Stimulated activated memory B cell treated with anti-CD40 and anti-IgM and Interleukin-4, amounts not matched to agents 10 μg/mL and 1 μg/mL and 100 μg/mL, for 72 hours (primary cell): ENCODE results near the gene CACNA2D3.

Experiments
- ATAC-seq: fragments of 150-1000 bp; cut with Tn5 transposase; 2 replicates; pipeline ENCODE4 v1.10.0; 2021
- H3K27ac Mint-ChIP-seq: one replicate; pipeline ENCODE4 v1.8.0; 2022; ENCODE audit warnings: mild to moderate bottlenecking, mixed read lengths
- H3K27me3 Mint-ChIP-seq: one replicate; pipeline ENCODE4 v1.8.0; 2022; ENCODE audit warnings: mixed read lengths
- H3K36me3 Mint-ChIP-seq: one replicate; pipeline ENCODE4 v1.8.0; 2022; ENCODE audit warnings: mixed read lengths
- H3K4me1 Mint-ChIP-seq: one replicate; pipeline ENCODE4 v1.8.0; 2022; ENCODE audit warnings: mixed read lengths
- H3K4me3 Mint-ChIP-seq: one replicate; pipeline ENCODE4 v1.8.0; 2022; ENCODE audit warnings: mild to moderate bottlenecking, moderate library complexity, mixed read lengths
- H3K9me3 Mint-ChIP-seq: one replicate; pipeline ENCODE4 v1.8.0; 2022; ENCODE audit warnings: mixed read lengths

The CACNA2D3 gene

GRCh38 chr3:54705730-54706129, 583.4 kb downstream of the CACNA2D3 start:
- Mint-ChIP-seq H3K27ac (no peak overlapping the region), H3K36me3 (no peaks in the 10 kb centered on the region), H3K4me3 (no peak overlapping the region)

GRCh38 chr3:54706738-54707137, 584.4 kb downstream of the CACNA2D3 start:
- Mint-ChIP-seq H3K4me1 (no peaks in the 10 kb centered on the region), H3K36me3 (no peaks in the 10 kb centered on the region), H3K4me3 (no peak overlapping the region), H3K27me3 (no peaks in the 10 kb centered on the region), H3K27ac (no peak overlapping the region), H3K9me3 (no peaks in the 10 kb centered on the region)
- no peak for ATAC-seq

More at GRCh38 chr3:54705730-54706129, 583.4 kb downstream of the CACNA2D3 start:
- ATAC-seq: no peak
- Mint-ChIP-seq H3K27me3 (no peaks in the 10 kb centered on the region), H3K4me1 (no peaks in the 10 kb centered on the region), H3K9me3 (no peaks in the 10 kb centered on the region)

GRCh38 chr3:54709785-54710184, 587.4 kb downstream of the CACNA2D3 start:
- no peaks in the 10 kb centered on the region for H3K27me3 Mint-ChIP-seq
- peaks cover 3% of the 10 kb centered on the region for H3K9me3 Mint-ChIP-seq
- no peak for ATAC-seq
- no peaks in the 10 kb centered on the region for H3K4me1 Mint-ChIP-seq
- H3K36me3 Mint-ChIP-seq: no peaks in the 10 kb centered on the region
- H3K4me3 Mint-ChIP-seq: no peak overlapping the region
- no peak overlapping the region for H3K27ac Mint-ChIP-seq

- H3K36me3 Mint-ChIP-seq: no peaks in the 10 kb centered on the region
- H3K4me3 Mint-ChIP-seq: no peak overlapping the region
- H3K27ac Mint-ChIP-seq: no peak overlapping the region
- no peaks in the 10 kb centered on the region for H3K27me3 Mint-ChIP-seq
- ATAC-seq: no peak
- peaks cover 8% of the 10 kb centered on the region for H3K9me3 Mint-ChIP-seq
- H3K4me1 Mint-ChIP-seq: no peaks in the 10 kb centered on the region
Measured at GRCh38 chr3:54710954-54711353, 588.6 kb downstream of the CACNA2D3 start.

- H3K36me3 Mint-ChIP-seq: no peaks in the 10 kb centered on the region
- no peaks in the 10 kb centered on the region for H3K4me1 Mint-ChIP-seq
- H3K9me3 Mint-ChIP-seq: peaks cover 8% of the 10 kb centered on the region
- no peaks in the 10 kb centered on the region for H3K27me3 Mint-ChIP-seq
- H3K27ac Mint-ChIP-seq: no peak overlapping the region
- H3K4me3 Mint-ChIP-seq: no peak overlapping the region
- ATAC-seq: no peak
Measured at GRCh38 chr3:54712539-54712938, 590.2 kb downstream of the CACNA2D3 start.

- Mint-ChIP-seq H3K27ac (no peak overlapping the region), H3K4me3 (no peak overlapping the region), H3K9me3 (peaks cover 8% of the 10 kb centered on the region), H3K27me3 (no peaks in the 10 kb centered on the region), H3K4me1 (no peaks in the 10 kb centered on the region), H3K36me3 (no peaks in the 10 kb centered on the region)
- ATAC-seq: no peak
Measured at GRCh38 chr3:54713031-54713430, 590.7 kb downstream of the CACNA2D3 start.

GRCh38 chr3:54713455-54713854, 591.1 kb downstream of the CACNA2D3 start:
- H3K4me3 Mint-ChIP-seq: no peak overlapping the region
- no peaks in the 10 kb centered on the region for H3K4me1 Mint-ChIP-seq
- ATAC-seq: no peak
- no peaks in the 10 kb centered on the region for H3K36me3 Mint-ChIP-seq
- H3K27ac Mint-ChIP-seq: no peak overlapping the region
- H3K9me3 Mint-ChIP-seq: peaks cover 8% of the 10 kb centered on the region
- H3K27me3 Mint-ChIP-seq: no peaks in the 10 kb centered on the region

- H3K9me3 Mint-ChIP-seq: peaks cover 8% of the 10 kb centered on the region
- no peaks in the 10 kb centered on the region for H3K4me1 Mint-ChIP-seq
- H3K4me3 Mint-ChIP-seq: no peak overlapping the region
- no peak for ATAC-seq
- H3K27me3 Mint-ChIP-seq: no peaks in the 10 kb centered on the region
- H3K36me3 Mint-ChIP-seq: no peaks in the 10 kb centered on the region
- no peak overlapping the region for H3K27ac Mint-ChIP-seq
Measured at GRCh38 chr3:54714035-54714434, 591.7 kb downstream of the CACNA2D3 start.

- no peak for ATAC-seq
- Mint-ChIP-seq H3K36me3 (no peaks in the 10 kb centered on the region), H3K4me3 (no peak overlapping the region), H3K27ac (no peak overlapping the region), H3K27me3 (peaks cover 9% of the 10 kb centered on the region), H3K9me3 (peaks cover 8% of the 10 kb centered on the region), H3K4me1 (no peaks in the 10 kb centered on the region)
Measured at GRCh38 chr3:54717506-54717905, 595.2 kb downstream of the CACNA2D3 start.

- H3K4me3 Mint-ChIP-seq: no peak overlapping the region
- no peaks in the 10 kb centered on the region for H3K36me3 Mint-ChIP-seq
- ATAC-seq: no peak
- H3K27ac Mint-ChIP-seq: no peak overlapping the region
- no peaks in the 10 kb centered on the region for H3K4me1 Mint-ChIP-seq
- peaks cover 9% of the 10 kb centered on the region for H3K9me3 Mint-ChIP-seq
- peaks cover 9% of the 10 kb centered on the region for H3K27me3 Mint-ChIP-seq
Measured at GRCh38 chr3:54719914-54720313, 597.6 kb downstream of the CACNA2D3 start.

GRCh38 chr3:54720604-54721003, 598.3 kb downstream of the CACNA2D3 start:
- Mint-ChIP-seq H3K4me3 (no peak overlapping the region), H3K4me1 (no peaks in the 10 kb centered on the region), H3K36me3 (no peaks in the 10 kb centered on the region), H3K27ac (no peak overlapping the region), H3K27me3 (peaks cover 9% of the 10 kb centered on the region), H3K9me3 (peaks cover 6% of the 10 kb centered on the region)
- ATAC-seq: no peak

GRCh38 chr3:54731732-54732445, 609.5 kb downstream of the CACNA2D3 start:
- no peak overlapping the region for H3K4me3 Mint-ChIP-seq
- H3K27ac Mint-ChIP-seq: no peak overlapping the region
- no peaks in the 10 kb centered on the region for H3K27me3 Mint-ChIP-seq
- ATAC-seq: no peak
- no peaks in the 10 kb centered on the region for H3K4me1 Mint-ChIP-seq
- H3K36me3 Mint-ChIP-seq: no peaks in the 10 kb centered on the region
- H3K9me3 Mint-ChIP-seq: peaks cover 10% of the 10 kb centered on the region

- H3K4me1 Mint-ChIP-seq: no peaks in the 10 kb centered on the region
- H3K9me3 Mint-ChIP-seq: peaks cover 10% of the 10 kb centered on the region
- no peaks in the 10 kb centered on the region for H3K27me3 Mint-ChIP-seq
- ATAC-seq: no peak
- no peak overlapping the region for H3K27ac Mint-ChIP-seq
- H3K36me3 Mint-ChIP-seq: no peaks in the 10 kb centered on the region
- no peak overlapping the region for H3K4me3 Mint-ChIP-seq
Measured at GRCh38 chr3:54733106-54734006, 611.0 kb downstream of the CACNA2D3 start.

- Mint-ChIP-seq H3K4me1 (no peaks in the 10 kb centered on the region), H3K4me3 (no peak overlapping the region), H3K36me3 (no peaks in the 10 kb centered on the region), H3K9me3 (peaks cover 4% of the 10 kb centered on the region), H3K27me3 (no peaks in the 10 kb centered on the region), H3K27ac (no peak overlapping the region)
- no peak for ATAC-seq
Measured at GRCh38 chr3:54736459-54736858, 614.1 kb downstream of the CACNA2D3 start.

- Mint-ChIP-seq H3K9me3 (peaks cover 4% of the 10 kb centered on the region), H3K36me3 (no peaks in the 10 kb centered on the region), H3K27me3 (no peaks in the 10 kb centered on the region), H3K4me3 (no peak overlapping the region), H3K4me1 (no peaks in the 10 kb centered on the region), H3K27ac (no peak overlapping the region)
- ATAC-seq: no peak
Measured at GRCh38 chr3:54743755-54744154, 621.4 kb downstream of the CACNA2D3 start.

GRCh38 chr3:54744291-54744690, 621.9 kb downstream of the CACNA2D3 start:
- Mint-ChIP-seq H3K4me3 (no peak overlapping the region), H3K9me3 (peaks cover 4% of the 10 kb centered on the region), H3K27me3 (no peaks in the 10 kb centered on the region), H3K27ac (no peak overlapping the region), H3K4me1 (no peaks in the 10 kb centered on the region), H3K36me3 (no peaks in the 10 kb centered on the region)
- ATAC-seq: no peak
